ENCODE measurements around the gene CCDC57.
"Not testable (repeated sequence)": the region's sequence is repeated elsewhere in the genome, so short reads cannot be mapped to it uniquely, and the experiment has no call there.

The CCDC57 gene

DNA sequence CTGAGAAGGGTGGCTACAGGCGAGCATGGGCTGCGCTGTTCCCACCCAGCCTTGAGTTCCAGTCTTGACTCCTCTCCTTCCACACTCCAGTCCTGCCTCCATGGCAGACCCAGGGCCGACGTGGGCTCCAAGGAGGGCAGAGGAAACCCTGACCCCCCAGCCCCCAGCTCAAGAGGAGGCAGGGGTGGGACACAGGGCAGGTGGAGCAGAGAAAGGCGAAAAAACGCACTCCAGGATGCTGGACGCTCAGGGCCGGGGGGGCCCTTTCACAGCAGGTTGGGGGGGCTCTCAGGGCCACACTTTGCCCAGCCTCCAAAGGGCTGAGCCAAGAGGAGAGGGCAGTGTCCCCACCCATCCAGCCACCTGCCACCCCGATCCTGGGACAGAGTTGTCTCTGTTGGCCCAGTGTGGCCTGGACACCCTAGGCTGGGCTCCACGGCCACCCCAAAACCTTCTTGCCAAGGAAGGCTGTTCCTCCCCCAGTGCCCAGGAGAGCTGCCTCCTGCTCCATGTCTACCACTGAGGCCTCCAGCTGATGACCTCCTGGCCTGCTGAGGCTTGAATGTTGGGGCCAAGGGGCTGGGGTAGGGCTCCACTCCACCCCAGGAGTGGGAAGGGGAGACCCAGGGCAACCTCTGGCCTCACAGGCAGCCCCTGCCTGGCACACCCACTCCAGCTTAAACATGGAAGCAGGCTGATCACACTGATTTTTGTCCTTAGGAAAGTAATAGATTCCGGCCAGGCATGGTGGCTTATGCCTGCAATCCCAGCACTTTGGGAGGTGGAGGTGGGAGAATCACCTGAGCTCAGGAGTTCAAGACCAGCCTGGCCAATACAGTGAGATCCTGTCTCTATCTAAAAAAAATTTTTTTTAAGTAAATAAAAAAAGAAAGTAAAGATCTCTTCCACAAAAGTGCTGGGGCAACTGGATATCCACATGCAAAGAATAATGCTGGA lies 7.4 kb upstream of the CCDC57 start:
- DNase-seq, result no peak

DNA sequence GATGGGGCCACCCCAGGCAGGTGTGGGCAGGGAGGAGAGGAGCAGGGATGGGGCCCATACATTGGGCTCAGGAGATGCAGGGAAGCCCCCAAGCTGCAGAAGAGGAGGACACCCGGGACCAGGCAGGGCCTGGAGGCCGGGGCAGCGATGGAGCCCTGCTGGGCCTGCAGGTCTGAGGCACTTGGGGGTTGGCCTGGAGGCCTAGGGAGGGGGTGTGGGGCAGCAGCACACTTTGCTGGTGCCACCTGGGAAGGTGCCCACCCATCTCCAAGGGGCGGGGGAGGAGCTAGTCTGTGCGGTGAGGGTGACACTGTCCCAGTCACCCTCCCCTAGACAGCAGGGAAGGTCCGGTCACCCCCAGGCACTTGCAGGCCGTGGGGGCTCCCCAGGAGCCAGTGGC lies 6.4 kb upstream of the CCDC57 start:
- DNase-seq, result no peak

DNA sequence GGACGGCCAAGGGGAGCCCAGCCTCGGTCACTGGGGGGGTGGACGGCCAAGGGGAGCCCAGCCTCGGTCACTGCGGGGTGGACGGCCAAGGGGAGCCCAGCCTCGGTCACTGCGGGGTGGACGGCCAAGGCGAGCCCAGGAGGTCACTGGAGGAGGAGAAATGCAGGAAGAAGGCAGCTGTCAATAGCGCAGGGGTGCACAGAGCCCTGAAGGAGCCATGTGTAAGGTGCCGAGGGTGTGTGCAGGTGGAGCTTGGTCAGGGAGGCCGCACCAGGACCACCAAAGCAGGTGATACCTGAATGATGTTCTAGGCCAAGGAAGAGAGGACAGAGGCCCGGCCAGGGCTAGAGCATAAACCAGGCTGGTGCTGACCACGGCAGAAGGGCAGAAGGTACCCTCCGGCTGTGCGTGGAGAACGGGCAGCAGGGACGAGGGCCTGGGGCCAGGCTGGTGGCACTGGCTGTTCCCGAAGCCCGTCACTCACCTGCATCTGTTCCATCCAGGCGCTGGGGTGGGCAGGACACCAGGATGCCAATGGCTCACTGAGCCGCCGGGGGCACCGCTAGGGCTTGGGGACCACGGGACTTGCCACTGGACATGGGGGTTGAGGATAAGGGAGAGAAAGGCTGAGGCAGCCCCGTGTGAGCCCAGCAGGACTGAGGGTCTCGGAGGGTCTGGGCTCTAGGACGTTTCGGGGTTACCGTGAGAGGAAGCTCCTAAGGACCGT lies 5.9 kb upstream of the CCDC57 start:
- DNase-seq, result no peak

DNA sequence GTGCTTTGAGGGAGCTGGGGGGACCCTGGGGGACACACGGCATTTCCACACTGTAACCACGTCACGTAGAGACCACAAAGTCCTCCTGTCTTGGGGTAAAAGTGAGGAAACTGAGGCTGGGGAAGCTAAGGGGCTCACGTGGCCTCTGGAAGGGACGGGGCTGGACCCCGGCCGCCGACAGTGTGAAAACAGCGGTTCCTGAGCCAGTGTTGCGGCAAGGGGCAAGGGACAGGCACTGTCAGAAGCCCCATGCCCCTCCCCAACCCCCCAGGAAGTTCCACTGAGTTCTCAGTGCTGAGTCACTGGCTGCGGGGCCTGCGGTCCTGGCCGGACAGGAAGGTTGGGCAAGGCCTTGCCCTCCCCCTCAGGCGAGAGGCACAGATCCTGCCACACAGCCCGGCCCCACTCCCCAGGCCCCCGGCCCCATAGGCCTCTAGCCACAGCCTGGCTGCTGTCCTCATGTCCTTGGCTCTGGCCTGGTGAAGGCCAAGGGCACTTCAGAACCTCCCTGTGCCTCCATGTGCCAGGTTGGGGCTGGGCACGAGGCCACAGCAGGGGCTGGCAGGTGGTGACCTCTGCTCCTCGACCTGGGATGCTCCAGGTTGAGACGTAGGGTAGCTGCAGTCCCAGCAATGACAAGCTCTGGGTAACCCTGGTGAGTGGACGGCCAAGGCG lies 5.0 kb upstream of the CCDC57 start:
- no peak for DNase-seq

DNA sequence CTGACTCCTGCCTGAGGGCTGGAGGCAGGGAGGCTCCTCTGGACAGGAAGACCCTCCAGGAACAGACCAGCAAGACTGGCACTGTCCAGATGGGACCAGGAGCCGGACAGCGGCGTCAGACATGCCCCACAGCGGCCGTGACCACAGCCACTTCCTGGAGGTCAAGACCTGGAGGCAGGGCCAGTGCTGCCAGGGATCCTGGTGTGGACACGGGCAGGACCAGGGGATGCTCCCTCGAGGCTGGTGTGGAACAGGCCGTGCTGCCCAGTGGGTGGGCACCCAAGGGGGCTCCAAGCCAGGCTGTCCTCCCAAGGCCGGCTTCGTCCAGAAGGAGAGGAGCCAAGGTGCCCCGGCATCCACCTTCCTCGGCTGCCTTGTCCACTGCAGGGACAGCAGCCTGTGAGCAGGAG lies 4.5 kb upstream of the CCDC57 start:
- no peak for DNase-seq

DNA sequence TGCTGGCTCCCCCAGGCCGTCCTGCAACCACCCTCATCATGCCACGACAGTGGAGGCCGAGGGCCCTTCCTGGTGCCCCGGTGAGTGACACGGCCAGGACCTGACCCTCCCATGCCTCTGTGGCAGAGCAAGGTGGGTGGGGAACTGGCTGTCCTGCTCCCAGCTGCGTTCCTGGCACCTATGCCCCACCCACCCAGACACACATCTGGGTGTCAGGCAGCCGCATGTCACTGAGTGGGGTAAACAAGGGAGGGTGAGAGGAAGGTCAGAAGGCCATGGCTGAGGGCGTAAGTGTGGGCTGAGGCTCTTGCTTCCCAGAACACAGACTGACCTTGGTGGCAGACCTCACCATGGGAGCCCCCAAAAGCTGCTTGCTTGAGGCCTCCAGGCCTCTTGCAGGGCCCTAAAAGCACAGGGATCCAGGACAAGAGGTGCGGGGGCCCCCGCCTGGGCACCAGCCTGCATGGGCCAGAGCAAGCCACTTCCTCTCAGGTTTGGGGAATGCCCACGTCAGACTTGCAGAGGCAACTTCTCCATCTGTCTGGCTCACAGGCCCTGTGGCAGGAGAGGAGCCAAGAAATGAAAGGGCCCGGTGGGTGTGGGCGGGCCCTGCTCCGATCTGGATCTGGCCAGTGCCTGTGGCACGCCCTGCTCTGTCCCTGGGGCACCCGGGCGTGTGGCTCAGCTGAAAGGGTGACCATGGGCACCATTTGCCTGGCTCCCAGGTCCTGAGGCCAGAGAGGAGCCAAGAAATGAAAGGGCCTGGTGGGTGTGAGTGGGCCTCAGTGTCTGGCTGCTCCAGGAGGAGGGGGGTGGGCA lies 3.9 kb upstream of the CCDC57 start:
- DNase-seq, result peak; percentile 53

DNA sequence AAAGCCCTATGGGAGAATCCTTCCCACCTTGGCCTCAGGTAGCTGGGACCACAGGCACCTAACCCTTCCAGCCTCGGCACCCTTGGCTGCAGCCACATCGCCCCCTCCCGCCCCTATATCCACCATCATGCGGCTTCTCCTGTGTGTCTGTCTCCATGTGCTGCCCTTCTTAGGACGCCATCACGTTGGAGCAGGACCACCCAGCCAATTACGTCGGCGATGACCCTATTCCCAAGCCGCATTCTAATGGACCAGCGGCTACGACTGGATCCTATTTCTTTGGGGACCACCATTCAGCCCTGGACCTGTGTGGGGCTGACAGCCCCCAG lies 3.3 kb upstream of the CCDC57 start:
- no peak for DNase-seq

DNA sequence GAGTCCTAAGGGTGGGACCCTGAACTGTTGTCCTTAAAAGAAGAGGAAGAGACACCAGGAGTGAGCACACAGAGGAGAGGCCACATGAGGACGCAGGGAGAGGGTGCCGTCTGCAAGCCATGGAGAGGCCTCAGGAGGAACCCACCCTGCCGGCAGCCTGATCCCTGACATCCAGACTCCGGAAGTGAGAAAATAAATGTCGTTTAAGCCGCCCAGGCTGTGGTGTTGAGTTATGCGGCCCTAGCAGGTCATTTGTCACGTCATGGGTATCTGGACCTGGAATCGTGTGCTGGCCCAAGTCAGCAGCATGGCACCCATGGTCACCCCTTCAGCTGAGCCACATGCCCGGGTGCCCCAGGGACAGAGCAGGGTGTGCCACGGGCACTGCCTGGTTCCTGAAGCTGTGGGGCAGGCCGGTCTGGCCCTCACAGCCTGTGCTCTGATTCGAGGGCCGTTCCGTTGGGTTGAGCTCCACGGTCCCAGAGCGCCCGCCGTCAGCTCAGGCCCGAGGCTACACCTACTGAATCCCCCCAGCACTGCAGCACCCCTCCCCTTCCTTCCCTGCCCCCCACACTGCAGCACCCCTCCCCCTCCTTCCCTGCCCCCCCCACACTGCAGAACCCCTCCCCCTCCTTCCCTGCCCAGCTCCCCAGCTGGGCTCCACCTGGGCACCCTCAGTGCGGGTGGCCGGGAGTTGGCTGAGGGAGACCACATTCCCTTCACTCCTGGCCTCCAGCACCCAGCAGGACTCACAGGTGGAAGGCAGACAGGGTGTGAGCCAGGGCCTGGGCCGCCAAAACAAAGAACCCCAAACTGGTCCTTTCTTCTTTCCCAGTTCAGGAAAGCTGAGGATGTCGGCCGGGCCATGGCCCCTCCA lies 2.7 kb upstream of the CCDC57 start:
- no peak for DNase-seq

DNA sequence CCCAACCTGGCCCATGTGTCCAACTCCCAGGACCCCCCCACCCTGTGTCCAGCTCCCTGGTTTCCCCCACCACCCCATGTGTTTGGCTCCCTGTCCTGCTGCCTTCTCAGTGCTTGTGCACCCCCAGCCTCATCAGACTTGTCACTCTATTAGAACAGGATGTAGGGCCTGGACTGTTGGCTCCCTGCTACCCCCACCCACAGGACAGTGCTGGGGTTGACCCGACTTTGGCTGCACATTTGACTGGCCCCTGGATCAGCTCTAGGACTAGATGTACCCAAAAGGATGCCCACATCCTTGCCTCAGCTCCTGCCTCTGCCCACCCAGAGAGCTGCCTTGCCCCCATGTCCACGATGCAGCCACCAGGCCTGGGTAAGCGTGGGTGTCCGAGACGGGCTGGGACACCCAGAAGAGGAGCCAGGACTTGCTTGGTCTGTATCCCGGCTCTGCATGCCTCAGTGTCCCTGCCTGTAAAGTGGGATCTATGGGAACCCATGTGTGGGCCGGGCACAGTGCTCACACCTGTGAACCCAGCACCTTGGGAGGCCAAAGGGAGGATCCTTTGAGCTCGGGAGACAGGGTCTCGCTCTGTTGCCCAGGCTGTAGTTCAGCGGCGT lies 1.5 kb upstream of the CCDC57 start:
- no peak for DNase-seq

DNA sequence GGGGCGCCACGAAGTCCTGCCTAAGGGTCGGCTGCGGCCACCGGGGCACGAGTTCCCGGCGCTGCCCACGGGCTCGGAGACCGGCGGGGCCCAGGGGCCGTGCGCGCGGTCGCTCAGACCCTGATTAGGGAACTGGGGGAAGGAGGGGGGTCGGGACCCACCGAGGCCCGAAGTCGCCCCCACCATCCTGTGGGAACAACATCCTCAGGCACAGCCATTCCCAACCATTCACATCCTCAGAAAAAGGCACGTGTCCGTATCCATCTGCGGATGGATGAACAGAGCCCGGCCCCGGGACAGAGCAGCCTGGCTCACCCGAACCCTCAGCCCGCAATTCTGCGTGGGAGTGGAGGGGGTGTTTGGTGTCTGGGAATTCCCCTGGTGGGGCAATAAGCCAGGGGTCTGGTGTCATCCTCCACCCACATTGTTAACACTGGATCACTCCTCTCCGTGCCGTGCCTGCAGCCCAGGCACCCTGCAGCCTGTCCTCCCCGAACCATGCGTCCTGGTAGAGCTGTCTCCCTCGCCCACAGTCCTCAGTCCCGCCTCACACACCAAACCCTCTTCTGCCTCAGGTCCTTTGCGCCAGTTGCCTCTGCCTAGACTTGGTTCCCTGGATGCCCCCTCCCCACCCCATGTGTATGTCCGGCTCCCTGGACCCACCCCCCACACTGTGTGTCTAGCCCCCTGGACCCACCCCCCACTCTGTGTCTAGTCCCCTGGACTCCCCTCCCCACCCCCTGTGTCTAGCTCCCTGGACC lies 789 bp upstream of the CCDC57 start:
- peak; percentile 29 for DNase-seq

DNA sequence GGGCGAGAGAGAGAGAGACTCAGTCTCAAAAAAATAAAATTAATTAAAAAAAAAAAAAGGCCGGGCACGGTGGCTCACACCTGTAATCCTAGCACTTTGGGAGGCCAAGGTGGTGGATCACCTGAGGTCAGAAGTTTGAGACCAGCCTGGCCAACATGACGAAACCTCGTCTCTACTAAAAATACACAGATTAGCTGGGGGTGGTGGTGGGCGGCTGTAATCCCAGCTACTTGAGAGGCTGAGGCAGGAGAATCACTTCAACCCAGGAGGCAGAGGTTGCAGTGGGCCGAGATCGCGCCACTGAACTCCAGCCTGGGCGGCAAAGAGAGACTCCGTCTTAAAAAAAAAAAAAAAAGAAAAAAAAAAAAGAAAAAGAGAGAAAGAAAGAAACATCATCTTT lies 2.0 kb downstream of the CCDC57 start:
- DNase-seq, result not testable (repeated sequence)

DNA sequence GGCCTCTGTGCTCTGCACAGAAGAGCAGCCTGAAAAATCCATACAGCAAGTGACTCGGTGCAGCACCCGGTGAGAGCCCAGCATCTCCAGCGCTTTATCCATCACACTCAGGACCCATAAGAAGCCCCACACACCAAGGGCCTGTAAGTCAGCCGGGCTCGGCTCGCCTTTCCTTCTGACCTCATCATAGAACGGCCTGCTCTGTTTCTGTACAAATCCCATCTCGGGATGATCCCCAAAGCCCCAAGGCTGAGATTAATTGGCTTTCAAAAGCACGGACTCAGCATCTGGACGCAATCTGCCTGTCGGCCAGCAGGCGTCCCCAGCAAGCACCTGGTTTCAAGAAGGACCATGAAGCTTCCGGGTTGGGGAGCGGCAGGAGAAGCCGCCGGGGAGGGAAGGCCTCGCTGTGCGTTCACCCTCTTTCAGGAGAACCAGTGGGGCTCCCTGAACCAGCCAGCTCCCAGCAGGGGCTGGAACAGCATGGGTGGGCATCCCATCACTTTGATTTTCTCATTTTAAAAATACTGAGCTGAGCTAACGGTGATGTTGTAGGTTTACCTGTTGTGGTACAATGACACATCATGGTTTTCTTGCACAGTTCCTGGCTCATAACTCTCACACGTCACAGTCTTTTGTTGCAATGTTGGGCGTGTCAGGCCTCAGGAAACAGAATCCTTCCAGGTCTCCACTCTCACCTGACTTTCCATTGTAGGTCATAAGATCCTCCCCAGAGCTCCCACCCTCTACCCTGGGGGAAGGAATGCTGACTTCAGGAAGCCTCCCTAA lies 6.7 kb downstream of the CCDC57 start:
- DNase-seq, result peak; percentile 62

DNA sequence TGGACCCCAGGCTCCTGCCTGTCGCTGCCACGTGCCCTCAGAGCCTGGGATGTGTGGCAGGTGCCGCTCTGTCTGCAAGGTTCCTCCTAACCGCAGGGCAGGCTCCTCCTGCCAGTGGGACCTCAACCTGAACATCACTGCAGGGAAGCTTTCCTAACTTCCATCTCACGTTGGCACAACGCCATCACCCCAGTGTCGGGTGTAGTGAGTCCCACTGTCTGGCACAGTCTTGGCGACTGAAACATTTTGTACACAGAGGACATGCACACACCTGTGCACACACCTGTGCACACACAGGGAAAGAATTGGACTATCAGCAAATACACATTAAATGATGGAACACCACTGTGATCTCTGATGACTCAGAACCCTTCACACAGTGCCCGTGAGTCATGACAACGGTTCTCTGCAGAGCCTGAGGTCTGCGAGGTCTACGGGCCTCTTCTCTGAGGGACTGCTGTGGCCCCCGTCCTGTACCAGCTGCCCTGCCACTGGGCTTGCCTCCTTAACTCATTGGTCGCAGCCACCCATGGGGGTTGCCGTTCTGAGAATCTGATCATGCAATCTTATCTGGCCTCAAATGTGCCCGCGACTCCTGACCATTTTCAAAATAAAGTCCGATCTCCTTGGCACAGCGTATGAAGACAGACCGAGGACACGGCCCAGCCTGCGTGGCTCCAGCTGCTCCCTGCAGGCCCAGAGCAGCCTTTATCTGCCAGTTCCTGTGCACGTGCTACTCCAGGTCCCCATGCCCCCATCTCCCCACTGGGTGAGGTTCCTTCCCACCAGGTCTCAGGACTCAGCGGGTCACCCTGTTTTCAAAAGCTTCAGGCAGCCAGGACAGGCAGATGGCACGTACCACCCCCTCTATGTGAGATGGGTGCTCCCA lies 7.6 kb downstream of the CCDC57 start:
- DNase-seq, result no peak

DNA sequence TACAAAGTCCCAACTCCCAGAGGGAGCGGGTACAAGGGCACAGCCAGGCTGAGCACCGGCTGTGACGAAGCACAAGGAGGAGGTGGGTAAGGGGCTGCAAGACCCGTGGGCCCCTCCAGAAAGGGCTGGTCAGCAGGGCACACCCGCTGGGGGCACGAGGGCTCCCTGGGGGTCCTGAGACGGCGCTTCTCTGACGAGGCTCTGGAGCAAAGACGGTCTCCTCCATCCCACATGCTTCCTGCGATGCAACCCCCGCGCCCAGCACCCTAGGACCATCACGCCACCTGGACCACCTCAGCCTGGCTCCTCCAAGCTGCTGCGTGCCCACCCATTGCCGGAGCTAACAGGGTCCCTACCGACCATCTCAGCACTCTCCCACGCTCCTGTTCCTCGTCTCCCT lies 8.7 kb downstream of the CCDC57 start:
- no peak for DNase-seq

DNA sequence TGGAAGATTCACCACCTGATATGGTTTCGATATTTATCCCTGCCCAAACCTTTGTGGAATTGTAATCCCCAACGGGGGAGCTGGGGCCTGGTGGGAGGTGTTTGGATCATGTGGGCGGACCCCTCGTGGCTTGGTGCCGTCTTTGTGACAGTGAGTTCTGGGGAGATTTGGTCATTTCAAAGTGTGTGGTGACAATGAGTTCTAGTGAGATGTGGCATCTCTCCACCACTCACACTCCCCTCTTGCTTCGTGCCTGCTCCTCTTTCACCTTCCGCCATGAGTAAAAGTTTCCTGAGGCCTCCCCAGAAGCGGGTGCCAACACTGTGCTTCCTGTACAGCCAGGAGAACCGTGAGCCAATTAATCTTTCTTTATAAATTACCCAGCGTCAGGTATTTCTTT lies 9.7 kb downstream of the CCDC57 start:
- no peak for DNase-seq

DNA sequence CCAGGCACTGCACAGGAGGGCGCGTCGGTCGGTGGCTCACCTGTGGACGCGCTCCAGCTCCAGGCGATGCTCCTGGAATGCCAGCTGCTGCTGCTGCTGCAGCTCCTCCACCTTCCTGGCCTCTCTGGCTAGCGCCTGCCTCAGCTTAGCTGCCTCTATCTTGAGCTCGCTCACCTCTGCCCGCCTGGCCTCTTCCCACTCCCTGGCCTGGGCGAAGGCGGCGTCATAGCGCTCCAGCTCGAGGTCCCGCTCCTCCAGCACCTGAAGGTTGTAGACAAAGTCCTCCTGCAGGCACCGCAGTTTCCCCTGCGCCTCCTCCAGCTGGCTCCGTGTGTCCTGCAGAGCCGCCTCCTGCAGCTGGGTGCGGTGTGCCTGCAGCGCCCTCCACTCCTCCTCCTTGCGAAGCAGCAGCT lies 11.1 kb downstream of the CCDC57 start:
- no peak for DNase-seq

DNA sequence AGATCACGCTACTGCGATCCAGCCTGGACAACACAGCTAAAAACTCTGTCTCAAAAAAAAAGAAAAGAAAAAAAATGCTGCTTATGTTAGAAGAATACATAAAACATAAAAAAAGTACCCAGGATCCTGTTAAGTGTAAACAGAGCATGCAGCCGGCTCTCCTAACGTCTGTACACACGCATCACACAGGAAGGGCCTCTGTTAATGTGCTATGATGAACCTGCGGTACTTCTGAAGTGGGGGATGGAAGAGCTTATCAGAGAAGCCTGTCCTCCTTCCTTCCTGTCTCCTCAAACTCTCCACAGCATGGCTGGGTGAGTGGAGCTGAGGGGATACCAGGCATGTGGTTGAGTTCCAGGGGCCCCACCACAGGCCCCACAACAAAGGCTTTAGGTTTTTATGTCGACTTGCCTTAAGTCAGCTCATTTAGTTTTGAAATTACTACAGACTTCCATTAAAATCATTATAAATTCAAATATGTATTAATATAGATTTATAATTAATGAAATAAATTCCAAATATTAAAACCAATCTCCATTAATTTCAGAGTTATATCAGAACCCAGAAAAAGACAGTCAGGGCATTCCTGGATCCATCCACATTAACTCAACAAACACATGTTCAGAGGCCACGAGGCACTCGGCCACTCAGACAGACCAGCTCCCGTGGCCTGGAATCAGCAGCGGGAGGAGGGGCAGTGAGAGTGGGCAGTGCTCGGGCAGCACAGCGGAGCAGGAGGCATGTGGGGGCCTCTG lies 11.7 kb downstream of the CCDC57 start:
- no peak for DNase-seq

DNA sequence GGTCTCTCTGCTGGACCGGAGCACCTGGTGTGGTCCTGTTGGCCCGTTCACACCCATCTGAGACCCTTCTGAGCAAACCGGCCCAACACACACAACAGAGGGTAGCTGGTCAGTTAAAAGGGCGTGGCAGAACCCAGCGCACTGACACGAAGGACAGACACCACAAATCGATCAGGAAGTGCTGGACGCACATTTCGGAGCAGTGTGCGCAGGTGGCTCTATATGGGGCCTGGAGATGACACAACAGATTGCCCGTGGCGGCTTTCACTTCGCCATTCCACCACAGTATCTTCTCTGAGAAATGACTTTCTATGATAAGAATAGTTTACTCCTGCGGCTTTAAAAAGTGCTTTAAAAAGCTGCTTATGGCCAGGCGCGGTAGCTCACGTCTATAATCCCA lies 12.5 kb downstream of the CCDC57 start:
- no peak for DNase-seq
